ENCODE data around the gene BTBD7.

DNA sequence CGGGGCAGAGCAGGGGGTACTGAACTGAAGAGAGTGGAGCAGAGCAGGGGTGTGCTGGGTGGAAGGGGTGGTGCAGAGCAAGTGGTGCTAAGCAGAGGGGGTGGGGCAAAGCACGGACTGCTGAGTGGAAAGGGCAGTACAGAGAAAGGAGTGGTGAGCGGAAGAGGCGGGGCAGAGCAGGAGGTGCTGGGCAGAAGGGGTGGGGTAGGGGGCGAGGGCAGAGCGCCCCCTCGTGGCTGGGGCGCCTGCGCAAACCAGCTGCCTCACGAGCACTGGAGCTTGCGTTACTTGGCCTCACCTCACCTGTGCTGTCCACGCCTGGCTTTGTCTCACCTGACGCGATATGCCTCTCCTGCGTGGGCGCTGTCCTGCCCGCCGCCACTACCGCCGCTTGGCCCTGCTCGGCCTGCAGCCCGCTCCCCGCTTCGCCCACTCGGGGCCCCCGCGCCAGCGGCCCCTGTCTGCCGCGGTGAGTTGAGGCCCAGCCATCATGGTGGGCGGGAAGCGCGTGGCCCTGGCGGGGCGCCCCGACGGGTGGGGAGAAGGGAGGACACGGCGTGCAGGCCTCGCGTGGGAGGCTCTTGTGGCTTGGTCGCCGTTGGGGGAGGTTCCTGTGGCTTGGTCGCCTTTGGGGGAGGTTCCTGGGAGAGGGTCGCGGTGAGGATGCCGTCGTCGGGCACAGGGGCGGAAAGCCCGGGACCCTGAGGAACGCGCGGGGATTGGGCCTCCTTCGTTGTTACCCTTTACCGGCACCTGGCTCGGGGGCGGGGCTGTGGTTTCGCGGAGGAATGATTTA lies 14.3 kb upstream of the BTBD7 start, which contains the start of gene COX8C:
- no peak for TF ChIP-seq EZH2 (IDR thresholded peaks at IDR 0.05)
- no peak for TF ChIP-seq POLR2AphosphoS5 (IDR thresholded peaks at IDR 0.05; ENCODE audit: borderline replicate concordance, low read depth, low read length)
- TF ChIP-seq FOXP2 (optimal IDR thresholded peaks at IDR 0.05; ENCODE audit: control extremely low read depth, extremely low read length, insufficient read depth): no peak

Data from SK-N-MC (cell line).